HG03045 (cell line): ENCODE measurements around the gene LNP1.
"Not testable (repeated sequence)": the region's sequence is repeated elsewhere in the genome, so short reads cannot be mapped to it uniquely, and the experiment has no call there.

Experiments used
- ATAC-seq: cut with Tn5 transposase; IDR thresholded peaks from one replicate; pipeline ENCODE4 v1.9.1; 2021; ENCODE audit warnings: mild to moderate bottlenecking, moderate library complexity; ENCODE audit not compliant: unreplicated experiment

LNP1 gene

DNA sequence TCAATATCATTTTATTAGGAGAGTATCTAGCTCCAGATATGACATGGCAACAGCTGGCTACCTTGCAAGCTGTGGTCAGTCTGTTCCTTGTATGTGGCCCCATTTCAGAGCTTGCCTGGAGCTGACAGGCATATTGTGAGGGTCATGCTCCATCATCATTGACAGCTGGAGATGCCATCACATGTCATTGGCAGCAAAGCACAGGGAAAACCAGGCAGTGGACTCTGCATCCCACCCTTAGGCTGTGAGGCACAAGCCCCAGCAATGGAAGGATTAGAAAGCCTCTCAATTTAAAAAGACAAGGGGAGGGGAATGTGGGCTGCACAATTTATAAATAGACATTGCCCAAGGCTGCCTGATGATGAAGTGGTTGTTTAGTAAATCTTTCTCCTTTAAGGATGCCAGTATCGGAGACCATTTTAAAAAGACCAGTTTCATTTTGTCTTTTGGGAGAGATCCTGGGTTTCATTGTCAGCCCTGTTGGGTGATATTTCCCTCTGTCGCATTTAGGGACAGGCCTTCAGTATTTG is 27.9 kb downstream of the LNP1 start:
- ATAC-seq: no peak

- ATAC-seq: no peak
Measured at GRCh38 chr3:100436951-100437350, 35.6 kb downstream of the LNP1 start.

DNA sequence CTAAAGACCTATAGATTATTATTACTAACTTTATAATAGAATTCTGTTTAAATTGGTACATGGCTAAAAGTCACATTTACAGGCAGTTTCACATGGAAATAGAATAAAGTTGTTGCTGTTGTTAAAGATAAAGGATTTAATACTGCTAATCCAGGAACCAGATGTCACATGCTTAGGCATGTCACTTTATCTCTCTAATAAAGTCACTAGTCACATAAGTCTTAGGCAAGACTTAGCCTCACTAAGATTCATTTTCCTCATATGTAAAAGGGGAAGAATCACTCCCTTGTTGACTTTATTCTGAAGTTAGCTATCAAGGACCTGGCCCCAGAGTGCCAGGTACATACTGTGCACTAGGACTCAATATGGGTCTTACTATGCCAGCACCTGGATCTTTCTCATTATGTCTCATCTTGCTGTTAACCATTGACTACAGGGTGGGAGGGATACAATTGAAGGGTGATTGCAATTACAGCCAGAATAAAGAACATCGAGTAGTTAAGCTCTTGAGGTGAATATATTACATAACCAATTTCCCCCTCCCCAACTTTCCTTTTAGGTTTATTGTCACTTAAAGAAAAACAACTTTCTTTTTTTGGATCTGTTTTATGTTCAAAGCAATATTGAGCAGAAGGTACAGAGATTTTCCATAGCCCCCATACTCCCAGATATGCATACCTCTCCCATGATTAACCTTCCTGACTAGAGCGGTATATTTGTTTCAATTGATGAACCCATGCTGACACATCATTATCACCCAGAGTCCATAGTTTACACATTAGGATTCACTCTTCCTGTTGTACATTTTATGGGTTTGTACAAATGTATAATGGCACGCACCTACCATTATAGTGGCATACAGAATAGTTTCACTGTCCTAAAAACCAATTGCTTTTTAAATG is 36.6 kb downstream of the LNP1 start:
- no peak for ATAC-seq

DNA sequence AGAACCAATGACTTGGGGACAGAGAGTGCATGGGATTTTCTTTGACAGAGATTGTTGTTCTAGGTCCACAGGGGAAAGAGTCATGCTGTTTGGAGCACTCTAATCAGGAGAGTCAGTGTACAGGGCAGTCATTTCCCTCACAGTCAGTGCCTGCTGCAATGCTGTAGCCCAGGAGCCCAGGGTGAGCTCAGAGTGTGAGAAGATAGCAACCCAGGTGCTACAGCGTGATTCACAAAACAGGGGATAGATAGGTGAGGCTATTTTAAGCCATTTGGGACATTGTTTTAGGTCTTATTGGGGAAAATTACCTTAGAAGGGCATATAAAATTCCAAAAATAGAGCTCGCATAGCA is 37.3 kb downstream of the LNP1 start:
- no peak for ATAC-seq

DNA sequence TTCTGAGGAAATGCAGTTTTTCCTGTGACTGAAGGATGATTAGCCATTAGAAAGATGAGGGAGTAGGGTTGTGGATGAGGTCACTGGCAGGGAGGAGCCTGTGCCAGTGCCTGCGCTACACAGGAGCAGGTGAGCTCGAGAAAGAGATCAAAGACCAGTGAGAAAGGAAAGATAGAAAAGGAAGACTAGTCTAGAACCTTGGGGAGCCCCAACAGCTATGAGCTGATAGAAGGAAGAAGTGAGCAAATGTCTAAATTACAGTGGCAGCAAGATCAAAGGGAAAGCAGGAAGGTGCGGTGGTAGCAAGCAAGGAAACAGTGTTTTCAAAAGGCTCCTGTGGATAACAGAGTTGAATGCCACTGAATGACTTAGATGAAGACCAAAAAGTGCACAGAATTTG is 39.6 kb downstream of the LNP1 start:
- no peak for ATAC-seq

- no peak for ATAC-seq
Measured at GRCh38 chr3:100443690-100444089, 42.4 kb downstream of the LNP1 start.

DNA sequence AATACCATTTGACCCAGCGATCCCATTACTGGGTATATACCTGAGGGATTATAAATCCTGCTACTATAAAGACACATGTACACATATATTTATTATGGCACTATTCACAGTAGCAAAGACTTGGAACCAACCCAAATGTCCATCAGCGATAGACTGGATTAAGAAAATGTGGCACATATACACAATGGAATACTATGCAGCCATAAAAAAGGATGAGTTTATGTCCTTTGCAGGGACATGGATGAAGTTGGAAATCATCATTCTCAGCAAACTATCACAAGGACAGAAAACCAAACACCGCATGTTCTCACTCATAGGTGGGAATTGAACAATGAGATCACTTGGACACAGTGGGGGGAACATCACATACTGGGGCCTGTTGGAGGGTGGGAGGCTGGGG is 45.7 kb downstream of the LNP1 start:
- not testable (repeated sequence) for ATAC-seq

- ATAC-seq: no peak
Measured at GRCh38 chr3:100448079-100448478, 46.7 kb downstream of the LNP1 start.

GRCh38 chr3:100449214-100449613 is 47.9 kb downstream of the LNP1 start:
- ATAC-seq: no peak

DNA sequence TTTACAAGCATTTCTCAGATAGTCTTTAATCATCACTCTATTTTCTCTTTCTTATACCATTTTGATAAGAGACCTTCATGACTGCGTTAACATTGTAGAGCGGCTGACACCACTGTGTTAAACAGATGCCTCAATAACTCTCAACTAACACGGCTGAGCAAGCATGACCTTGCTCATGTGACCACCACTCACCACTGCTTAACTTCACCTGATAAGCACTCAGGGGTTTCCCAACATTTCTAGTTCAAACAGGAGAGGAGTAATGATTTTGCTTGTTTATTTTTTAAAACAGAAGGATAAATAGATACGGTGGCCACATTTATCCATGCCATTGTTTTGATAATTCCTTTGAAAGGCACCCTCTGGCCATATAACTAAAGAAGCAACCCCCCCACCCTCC is 53.3 kb downstream of the LNP1 start:
- ATAC-seq: no peak

GRCh38 chr3:100455841-100456550 is 54.7 kb downstream of the LNP1 start:
- no peak for ATAC-seq

GRCh38 chr3:100456745-100457144 is 55.4 kb downstream of the LNP1 start:
- ATAC-seq: no peak

- no peak for ATAC-seq
Measured at GRCh38 chr3:100457811-100458210, 56.5 kb downstream of the LNP1 start.

DNA sequence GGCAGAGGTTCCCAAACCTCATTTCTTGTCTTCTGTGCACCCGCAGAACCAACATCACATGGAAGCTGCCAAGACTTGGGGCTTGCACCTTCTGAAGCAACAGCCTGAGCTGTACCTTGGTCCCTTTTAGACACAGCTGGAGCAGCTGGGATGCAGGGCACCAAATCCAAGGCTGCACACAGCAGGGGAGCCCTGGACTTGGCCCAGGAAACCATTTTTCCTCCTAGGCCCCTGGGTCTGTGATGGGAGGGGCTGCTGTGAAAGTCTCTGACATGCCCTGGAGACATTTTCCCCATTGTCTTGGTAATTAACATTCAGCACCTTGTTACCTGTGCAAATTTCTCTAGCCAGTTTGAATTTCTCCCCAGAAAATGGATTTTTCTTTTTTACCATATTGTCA is 57.5 kb downstream of the LNP1 start:
- no peak for ATAC-seq

GRCh38 chr3:100463002-100463401 is 61.7 kb downstream of the LNP1 start:
- peak; percentile 74 for ATAC-seq

GRCh38 chr3:100463646-100464155 is 62.4 kb downstream of the LNP1 start:
- no peak for ATAC-seq

DNA sequence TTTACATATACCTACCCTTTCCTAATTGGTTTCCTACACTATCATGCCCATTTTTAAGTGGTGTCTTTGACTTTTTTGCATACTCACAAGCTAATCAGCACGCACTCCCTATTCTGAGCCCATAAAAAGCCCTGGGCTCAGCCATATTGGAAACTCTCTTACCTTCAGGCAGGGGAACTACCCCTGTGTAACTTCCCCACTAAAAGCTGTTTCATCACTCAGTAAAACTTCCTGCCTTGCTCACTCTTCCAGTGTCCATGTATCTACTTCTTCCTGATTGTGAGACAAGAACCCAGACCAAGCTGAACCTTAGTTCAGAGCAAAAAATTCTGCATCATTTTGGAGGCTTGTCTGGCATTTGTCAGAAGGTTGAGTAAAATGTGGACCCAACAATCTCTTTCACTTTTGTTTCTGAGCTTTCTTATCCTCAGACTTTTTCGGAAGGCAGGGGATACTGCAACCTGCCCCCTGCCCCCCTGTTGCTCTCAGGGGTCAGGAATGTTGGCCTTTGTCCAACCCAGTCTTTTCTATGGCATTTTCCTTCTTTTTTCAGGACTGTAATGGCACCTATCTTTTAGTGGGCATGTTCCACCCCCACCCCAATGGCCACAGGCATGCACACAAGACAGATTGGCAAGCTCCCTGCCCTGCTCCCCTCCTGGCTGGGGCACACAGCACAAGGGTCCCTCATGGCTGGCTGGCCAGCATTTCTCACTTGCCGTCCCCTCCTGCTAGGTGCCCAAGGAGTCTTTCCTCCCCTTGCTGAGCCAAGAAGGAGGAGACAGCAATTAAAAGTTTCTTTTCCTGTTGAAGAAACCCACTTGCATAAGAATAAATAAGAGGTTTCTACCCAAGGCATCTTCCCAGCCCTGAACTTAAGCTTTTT is 64.8 kb downstream of the LNP1 start:
- peak; percentile 58 for ATAC-seq

- no peak for ATAC-seq
Measured at GRCh38 chr3:100467133-100467532, 65.8 kb downstream of the LNP1 start.

DNA sequence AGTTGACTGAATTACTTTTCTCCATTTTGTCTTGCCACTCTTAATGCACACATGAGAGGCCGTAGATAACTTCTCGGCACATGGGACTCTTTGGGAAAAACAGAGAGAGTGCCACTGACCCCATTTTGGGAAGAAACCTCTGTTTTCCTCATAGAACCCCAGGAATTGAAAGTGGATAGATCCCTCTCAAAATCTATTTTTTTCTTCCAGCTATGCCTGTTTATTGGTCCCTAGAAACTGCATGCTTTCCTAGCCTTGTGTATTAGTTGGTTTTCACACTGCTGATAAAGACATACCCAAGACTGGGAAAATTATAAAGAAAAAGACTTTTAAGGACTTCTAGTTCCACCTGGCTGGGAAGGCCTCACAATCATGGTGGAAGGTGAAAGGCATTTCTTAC is 67.3 kb downstream of the LNP1 start:
- no peak for ATAC-seq

DNA sequence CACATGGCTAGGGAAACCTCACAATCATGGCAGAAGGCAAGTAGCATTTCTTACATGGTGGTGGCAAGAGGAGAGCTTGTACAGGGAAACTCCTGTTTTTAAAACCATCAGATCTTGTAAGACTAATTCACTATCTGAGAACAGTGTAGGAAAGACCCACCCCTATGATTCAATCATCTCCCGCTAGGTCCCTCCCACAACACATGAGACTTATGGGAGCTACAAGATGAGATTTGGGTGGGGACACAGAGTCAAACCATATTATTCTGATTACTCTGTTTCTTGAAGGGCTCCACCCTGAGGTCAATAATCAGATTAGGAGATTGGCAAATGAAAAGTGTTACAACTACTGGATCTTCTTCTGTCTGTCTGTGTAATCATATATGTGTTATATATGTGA is 69.6 kb downstream of the LNP1 start:
- ATAC-seq: no peak

GRCh38 chr3:100471444-100471843 is 70.1 kb downstream of the LNP1 start:
- ATAC-seq: no peak
